ENCODE measurements around the gene RALGPS2. TPM values are rescaled to one million over a fixed set of nuclear protein-coding genes. Genes with fewer than 3 reads are reported as not detected.
"Not testable (repeated sequence)": the region's sequence is repeated elsewhere in the genome, so short reads cannot be mapped to it uniquely, and the experiment has no call there.

Gene RALGPS2
- total RNA-seq, 1 donor from 2014 or later: 15.0 TPM

GRCh38 chr1:178749581-178750166, 24.6 kb downstream of the RALGPS2 start:
- H3K36me3 ChIP-seq (ENCODE audit: control insufficient read depth, insufficient read depth, low read length): no peaks in the 10 kb centered on the region
- no peak overlapping the region for H3K4me3 ChIP-seq (ENCODE audit: low read depth, low read length)
- no peak for DNase-seq (ENCODE audit: low read depth)
- no peak for FAIRE-seq
- H3K27me3 ChIP-seq (ENCODE audit: control insufficient read depth, insufficient read depth, low read length): no peaks in the 10 kb centered on the region
- TF ChIP-seq, protein P1, sequence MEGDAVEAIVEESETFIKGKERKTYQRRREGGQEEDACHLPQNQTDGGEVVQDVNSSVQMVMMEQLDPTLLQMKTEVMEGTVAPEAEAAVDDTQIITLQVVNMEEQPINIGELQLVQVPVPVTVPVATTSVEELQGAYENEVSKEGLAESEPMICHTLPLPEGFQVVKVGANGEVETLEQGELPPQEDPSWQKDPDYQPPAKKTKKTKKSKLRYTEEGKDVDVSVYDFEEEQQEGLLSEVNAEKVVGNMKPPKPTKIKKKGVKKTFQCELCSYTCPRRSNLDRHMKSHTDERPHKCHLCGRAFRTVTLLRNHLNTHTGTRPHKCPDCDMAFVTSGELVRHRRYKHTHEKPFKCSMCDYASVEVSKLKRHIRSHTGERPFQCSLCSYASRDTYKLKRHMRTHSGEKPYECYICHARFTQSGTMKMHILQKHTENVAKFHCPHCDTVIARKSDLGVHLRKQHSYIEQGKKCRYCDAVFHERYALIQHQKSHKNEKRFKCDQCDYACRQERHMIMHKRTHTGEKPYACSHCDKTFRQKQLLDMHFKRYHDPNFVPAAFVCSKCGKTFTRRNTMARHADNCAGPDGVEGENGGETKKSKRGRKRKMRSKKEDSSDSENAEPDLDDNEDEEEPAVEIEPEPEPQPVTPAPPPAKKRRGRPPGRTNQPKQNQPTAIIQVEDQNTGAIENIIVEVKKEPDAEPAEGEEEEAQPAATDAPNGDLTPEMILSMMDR (IDR thresholded peaks at IDR 0.05; ENCODE audit: insufficient read depth, low read length, severe bottlenecking): no peak

DNA sequence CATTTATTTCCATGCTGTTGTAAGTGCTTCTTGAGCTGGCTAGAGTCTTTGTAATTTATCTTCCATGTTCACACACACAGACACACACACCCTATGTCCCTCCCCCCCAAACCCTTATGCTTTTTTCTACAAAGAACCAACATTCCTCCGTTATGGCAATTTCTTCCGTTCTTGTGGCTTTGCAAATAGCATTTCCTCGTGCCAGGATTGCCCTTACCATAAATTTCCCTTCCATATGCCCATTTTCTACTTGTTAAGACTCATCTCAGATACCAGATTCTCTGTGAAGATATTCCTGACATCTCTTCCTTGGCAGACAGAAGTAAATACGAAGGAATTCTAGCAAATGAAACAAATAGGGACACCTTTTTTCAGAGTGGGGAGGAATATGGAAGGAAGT, 26.0 kb downstream of the RALGPS2 start:
- Histone ChIP-seq H3K4me3 (ENCODE audit: low read depth, low read length) (no peak overlapping the region), H3K36me3 (ENCODE audit: control insufficient read depth, insufficient read depth, low read length) (no peaks in the 10 kb centered on the region), H3K27me3 (ENCODE audit: control insufficient read depth, insufficient read depth, low read length) (no peaks in the 10 kb centered on the region)
- FAIRE-seq (no peak), DNase-seq (ENCODE audit: low read depth) (no peak)
- TF ChIP-seq, protein P1 (IDR thresholded peaks at IDR 0.05; ENCODE audit: insufficient read depth, low read length, severe bottlenecking): no peak

- Histone ChIP-seq H3K36me3 (ENCODE audit: control insufficient read depth, insufficient read depth, low read length) (no peaks in the 10 kb centered on the region), H3K4me3 (ENCODE audit: low read depth, low read length) (no peak overlapping the region), H3K27me3 (ENCODE audit: control insufficient read depth, insufficient read depth, low read length) (no peaks in the 10 kb centered on the region)
- FAIRE-seq (no peak), DNase-seq (ENCODE audit: low read depth) (no peak)
- TF ChIP-seq, protein P1 (IDR thresholded peaks at IDR 0.05; ENCODE audit: insufficient read depth, low read length, severe bottlenecking): no peak
Observed at GRCh38 chr1:178752891-178753290, 27.8 kb downstream of the RALGPS2 start.

GRCh38 chr1:178754655-178755256, 29.7 kb downstream of the RALGPS2 start:
- not testable (repeated sequence) for FAIRE-seq; H3K27me3 ChIP-seq (ENCODE audit: control insufficient read depth, insufficient read depth, low read length)

GRCh38 chr1:178768423-178768822, 43.4 kb downstream of the RALGPS2 start:
- TF ChIP-seq, protein P1 (IDR thresholded peaks at IDR 0.05; ENCODE audit: insufficient read depth, low read length, severe bottlenecking): peak; percentile 71
- no peak for FAIRE-seq
- Histone ChIP-seq H3K36me3 (ENCODE audit: control insufficient read depth, insufficient read depth, low read length) (no peaks in the 10 kb centered on the region), H3K27me3 (ENCODE audit: control insufficient read depth, insufficient read depth, low read length) (no peaks in the 10 kb centered on the region), H3K4me3 (ENCODE audit: low read depth, low read length) (no peak overlapping the region)
- DNase-seq (ENCODE audit: low read depth): peak; percentile 25

More at GRCh38 chr1:178754655-178755256, 29.7 kb downstream of the RALGPS2 start:
- H3K4me3 ChIP-seq (ENCODE audit: low read depth, low read length); DNase-seq (ENCODE audit: low read depth); H3K36me3 ChIP-seq (ENCODE audit: control insufficient read depth, insufficient read depth, low read length): not testable (repeated sequence)

GRCh38 chr1:178772952-178773351, 47.9 kb downstream of the RALGPS2 start:
- Histone ChIP-seq H3K4me3 (ENCODE audit: low read depth, low read length) (no peak overlapping the region), H3K27me3 (ENCODE audit: control insufficient read depth, insufficient read depth, low read length) (no peaks in the 10 kb centered on the region), H3K36me3 (ENCODE audit: control insufficient read depth, insufficient read depth, low read length) (no peaks in the 10 kb centered on the region)
- TF ChIP-seq, protein P1 (IDR thresholded peaks at IDR 0.05; ENCODE audit: insufficient read depth, low read length, severe bottlenecking): no peak
- FAIRE-seq: no peak
- DNase-seq (ENCODE audit: low read depth): no peak

Measured in bronchial epithelial cell (primary cell).